ENCODE measurements around the gene FSHR.
A peak's percentile ranks its signal among the peaks of the same experiment; 100 is the strongest.

The FSHR gene

GRCh38 chr2:49111006-49111405 is 43.3 kb downstream of the FSHR start:
- no peak for DNase-seq

- no peak for DNase-seq
Observed at GRCh38 chr2:49110571-49110970, 43.7 kb downstream of the FSHR start.

- no peak for DNase-seq
Observed at GRCh38 chr2:49108851-49109250, 45.5 kb downstream of the FSHR start.

GRCh38 chr2:49108436-49108835 is 45.9 kb downstream of the FSHR start:
- DNase-seq, result no peak

- no peak for DNase-seq
Observed at GRCh38 chr2:49105506-49105905, 48.8 kb downstream of the FSHR start.

- DNase-seq, result no peak
Observed at GRCh38 chr2:49102146-49102545, 52.2 kb downstream of the FSHR start.

- DNase-seq, result no peak
Observed at GRCh38 chr2:49080681-49081080, 73.6 kb downstream of the FSHR start.

- DNase-seq, result peak; percentile 16
Observed at GRCh38 chr2:49070716-49071115, 83.6 kb downstream of the FSHR start.

GRCh38 chr2:49069829-49070228 is 84.5 kb downstream of the FSHR start:
- DNase-seq, result no peak

GRCh38 chr2:49068613-49069012 is 85.7 kb downstream of the FSHR start:
- DNase-seq, result no peak

GRCh38 chr2:49067971-49068370 is 86.3 kb downstream of the FSHR start:
- DNase-seq, result no peak

- peak; percentile 19 for DNase-seq
Observed at GRCh38 chr2:49053156-49053555, 101.2 kb downstream of the FSHR start.

- DNase-seq, result no peak
Observed at GRCh38 chr2:49050265-49050664, 104.0 kb downstream of the FSHR start.

- DNase-seq, result no peak
Observed at GRCh38 chr2:49049161-49049560, 105.2 kb downstream of the FSHR start.

- no peak for DNase-seq
Observed at GRCh38 chr2:49045083-49045482, 109.2 kb downstream of the FSHR start.

GRCh38 chr2:49044350-49045079 is 109.8 kb downstream of the FSHR start:
- DNase-seq, result no peak

GRCh38 chr2:49043405-49043982 is 110.8 kb downstream of the FSHR start:
- no peak for DNase-seq

GRCh38 chr2:49042488-49042887 is 111.8 kb downstream of the FSHR start:
- DNase-seq, result no peak

GRCh38 chr2:49041061-49041460 is 113.3 kb downstream of the FSHR start:
- DNase-seq, result no peak

GRCh38 chr2:49037197-49037596 is 117.1 kb downstream of the FSHR start:
- DNase-seq, result no peak

GRCh38 chr2:49035481-49035880 is 118.8 kb downstream of the FSHR start:
- DNase-seq, result no peak

- no peak for DNase-seq
Observed at GRCh38 chr2:49033394-49034185, 120.7 kb downstream of the FSHR start.

GRCh38 chr2:49032936-49033335 is 121.4 kb downstream of the FSHR start:
- no peak for DNase-seq

GRCh38 chr2:49032126-49032525 is 122.2 kb downstream of the FSHR start:
- DNase-seq, result no peak

Measured in NCI-H2171 treated with DMSO at 0.1 percent for 48 hours (cell line).